ENCODE data around the gene VAV3.

VAV3 gene

GRCh38 chr1:107532318-107532717, 432.7 kb downstream of the VAV3 start:
- Mint-ChIP-seq H3K27ac (no peak overlapping the region), H3K27me3 (ENCODE audit: low read depth) (peaks cover 5% of the 10 kb centered on the region), H3K4me3 (no peak overlapping the region), H3K9me3 (no peaks in the 10 kb centered on the region), H3K36me3 (ENCODE audit: low read depth) (no peaks in the 10 kb centered on the region), H3K4me1 (peaks cover 27% of the 10 kb centered on the region)
- TF ChIP-seq CTCF (IDR thresholded peaks at IDR 0.05; ENCODE audit: unreplicated experiment in 3 of 3): no peak

GRCh38 chr1:107531065-107531908, 433.7 kb downstream of the VAV3 start:
- no peak overlapping the region for H3K4me3 Mint-ChIP-seq
- no peaks in the 10 kb centered on the region for H3K9me3 Mint-ChIP-seq
- H3K27me3 Mint-ChIP-seq (ENCODE audit: low read depth): peaks cover 5% of the 10 kb centered on the region
- no peaks in the 10 kb centered on the region for H3K36me3 Mint-ChIP-seq (ENCODE audit: low read depth)
- no peak for TF ChIP-seq CTCF (IDR thresholded peaks at IDR 0.05; ENCODE audit: unreplicated experiment in 3 of 3)
- H3K4me1 Mint-ChIP-seq: peaks cover 26% of the 10 kb centered on the region
- no peak overlapping the region for H3K27ac Mint-ChIP-seq

GRCh38 chr1:107530543-107530942, 434.4 kb downstream of the VAV3 start:
- TF ChIP-seq CTCF (IDR thresholded peaks at IDR 0.05; ENCODE audit: unreplicated experiment in 3 of 3): no peak
- peaks cover 5% of the 10 kb centered on the region for H3K27me3 Mint-ChIP-seq (ENCODE audit: low read depth)
- H3K9me3 Mint-ChIP-seq: no peaks in the 10 kb centered on the region
- H3K4me3 Mint-ChIP-seq: no peak overlapping the region
- peaks cover 18% of the 10 kb centered on the region for H3K4me1 Mint-ChIP-seq
- H3K27ac Mint-ChIP-seq: no peak overlapping the region
- no peaks in the 10 kb centered on the region for H3K36me3 Mint-ChIP-seq (ENCODE audit: low read depth)

GRCh38 chr1:107529511-107530149, 435.4 kb downstream of the VAV3 start:
- Mint-ChIP-seq H3K27me3 (ENCODE audit: low read depth) (peaks cover 4% of the 10 kb centered on the region), H3K4me1 (peaks cover 10% of the 10 kb centered on the region), H3K36me3 (ENCODE audit: low read depth) (no peaks in the 10 kb centered on the region), H3K27ac (peak overlapping the region in 1 of 3 experiments; percentile 1), H3K4me3 (no peak overlapping the region), H3K9me3 (no peaks in the 10 kb centered on the region)
- TF ChIP-seq CTCF (IDR thresholded peaks at IDR 0.05; ENCODE audit: unreplicated experiment in 3 of 3): peak; percentile 87 to 90 (median 88)

- TF ChIP-seq CTCF (IDR thresholded peaks at IDR 0.05; ENCODE audit: unreplicated experiment in 3 of 3): no peak
- Mint-ChIP-seq H3K36me3 (ENCODE audit: low read depth) (no peaks in the 10 kb centered on the region), H3K4me1 (peaks cover 10% of the 10 kb centered on the region), H3K27ac (no peak overlapping the region), H3K9me3 (no peaks in the 10 kb centered on the region), H3K27me3 (ENCODE audit: low read depth) (no peaks in the 10 kb centered on the region), H3K4me3 (no peak overlapping the region)
These were observed 438.3 kb downstream of the VAV3 start for GRCh38 chr1:107526524-107527198.

All from nephron (organoid).